Activated effector memory CD4-positive, alpha-beta T cell treated with Interleukin-2 at 50 U/mL for 16 hours (primary cell): ENCODE measurements around the gene KIAA1671.

Experiments used
- DNase-seq: peaks from one replicate; pipeline ENCODE4 v3.0.0-alpha.2; 2020

KIAA1671 gene

GRCh38 chr22:25069758-25070481 is 117.4 kb downstream of the KIAA1671 start:
- DNase-seq = peak; percentile 25

GRCh38 chr22:25070956-25071355 is 118.4 kb downstream of the KIAA1671 start:
- DNase-seq = no peak

- DNase-seq = no peak
Measured at GRCh38 chr22:25071720-25072119, 119.2 kb downstream of the KIAA1671 start.

- no peak for DNase-seq
Measured at GRCh38 chr22:25072406-25072805, 119.9 kb downstream of the KIAA1671 start.

GRCh38 chr22:25076336-25076735 is 123.8 kb downstream of the KIAA1671 start:
- DNase-seq = no peak

- DNase-seq = no peak
Measured at GRCh38 chr22:25077056-25077455, 124.5 kb downstream of the KIAA1671 start.

GRCh38 chr22:25077964-25078363 is 125.4 kb downstream of the KIAA1671 start:
- no peak for DNase-seq

GRCh38 chr22:25078591-25078990 is 126.1 kb downstream of the KIAA1671 start:
- DNase-seq = no peak

- no peak for DNase-seq
Measured at GRCh38 chr22:25080855-25081254, 128.3 kb downstream of the KIAA1671 start.

- DNase-seq = peak; percentile 16
Measured at GRCh38 chr22:25081409-25081824, 128.9 kb downstream of the KIAA1671 start.

GRCh38 chr22:25082096-25082495 is 129.6 kb downstream of the KIAA1671 start:
- DNase-seq = no peak

GRCh38 chr22:25083056-25083806 is 130.7 kb downstream of the KIAA1671 start:
- no peak for DNase-seq

- DNase-seq = no peak
Measured at GRCh38 chr22:25083807-25084200, 131.3 kb downstream of the KIAA1671 start.

GRCh38 chr22:25084405-25085107 is 132.0 kb downstream of the KIAA1671 start:
- DNase-seq = no peak

GRCh38 chr22:25085156-25085555 is 132.6 kb downstream of the KIAA1671 start:
- no peak for DNase-seq

- no peak for DNase-seq
Measured at GRCh38 chr22:25085930-25086901, 133.7 kb downstream of the KIAA1671 start.

GRCh38 chr22:25086902-25087282 is 134.4 kb downstream of the KIAA1671 start:
- no peak for DNase-seq

- no peak for DNase-seq
Measured at GRCh38 chr22:25090225-25090890, 137.8 kb downstream of the KIAA1671 start.

- no peak for DNase-seq
Measured at GRCh38 chr22:25091458-25091857, 138.9 kb downstream of the KIAA1671 start.

GRCh38 chr22:25092119-25092518 is 139.6 kb downstream of the KIAA1671 start:
- DNase-seq = no peak

- DNase-seq = no peak
Measured at GRCh38 chr22:25094579-25094978, 142.1 kb downstream of the KIAA1671 start.

GRCh38 chr22:25095869-25096268 is 143.4 kb downstream of the KIAA1671 start:
- no peak for DNase-seq
